GM18498 (cell line): ENCODE measurements around the gene NAALADL1.

ENCODE experiments used
- ATAC-seq: cut with Tn5 transposase; IDR thresholded peaks from one replicate; pipeline ENCODE4 v1.9.1; 2021; ENCODE audit warnings: mild to moderate bottlenecking, moderate library complexity; ENCODE audit not compliant: unreplicated experiment

The NAALADL1 gene, protein sequence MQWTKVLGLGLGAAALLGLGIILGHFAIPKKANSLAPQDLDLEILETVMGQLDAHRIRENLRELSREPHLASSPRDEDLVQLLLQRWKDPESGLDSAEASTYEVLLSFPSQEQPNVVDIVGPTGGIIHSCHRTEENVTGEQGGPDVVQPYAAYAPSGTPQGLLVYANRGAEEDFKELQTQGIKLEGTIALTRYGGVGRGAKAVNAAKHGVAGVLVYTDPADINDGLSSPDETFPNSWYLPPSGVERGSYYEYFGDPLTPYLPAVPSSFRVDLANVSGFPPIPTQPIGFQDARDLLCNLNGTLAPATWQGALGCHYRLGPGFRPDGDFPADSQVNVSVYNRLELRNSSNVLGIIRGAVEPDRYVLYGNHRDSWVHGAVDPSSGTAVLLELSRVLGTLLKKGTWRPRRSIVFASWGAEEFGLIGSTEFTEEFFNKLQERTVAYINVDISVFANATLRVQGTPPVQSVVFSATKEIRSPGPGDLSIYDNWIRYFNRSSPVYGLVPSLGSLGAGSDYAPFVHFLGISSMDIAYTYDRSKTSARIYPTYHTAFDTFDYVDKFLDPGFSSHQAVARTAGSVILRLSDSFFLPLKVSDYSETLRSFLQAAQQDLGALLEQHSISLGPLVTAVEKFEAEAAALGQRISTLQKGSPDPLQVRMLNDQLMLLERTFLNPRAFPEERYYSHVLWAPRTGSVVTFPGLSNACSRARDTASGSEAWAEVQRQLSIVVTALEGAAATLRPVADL

DNA sequence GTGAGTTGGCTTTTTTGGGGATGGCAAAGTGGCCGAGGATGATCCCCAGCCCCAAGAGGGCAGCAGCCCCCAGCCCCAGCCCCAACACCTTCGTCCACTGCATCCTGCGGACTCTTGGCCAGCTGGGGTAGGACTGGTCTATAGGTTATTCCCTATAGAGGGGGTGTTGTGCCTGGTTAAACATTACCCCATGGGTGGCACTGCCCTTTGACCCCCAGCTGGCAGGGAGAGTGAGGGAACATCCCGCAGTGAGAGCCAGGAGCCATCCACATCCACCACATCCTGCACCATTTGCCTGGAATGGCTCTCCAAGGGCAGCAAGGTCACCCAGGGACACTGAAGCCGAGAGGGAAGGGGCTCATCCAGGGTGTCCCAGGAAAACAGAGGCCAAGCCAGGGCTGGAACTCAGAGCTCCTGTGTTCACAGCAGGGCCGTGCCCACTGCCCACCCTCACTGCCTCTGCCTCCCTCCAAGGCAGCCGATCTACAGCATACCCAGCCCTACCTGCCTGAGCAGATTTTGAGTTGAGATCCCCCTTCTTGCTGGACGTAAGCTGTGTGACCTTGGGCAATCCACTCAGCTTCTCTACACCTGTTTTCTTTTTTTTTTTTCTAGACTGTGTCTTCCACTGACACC is at the start of gene NAALADL1:
TSS of gene NAALADL1 (minus strand) at position 135 of the 636 bp plus-strand sequence. CDS start at position 103, 32 bp downstream.
- ATAC-seq: no peak

DNA sequence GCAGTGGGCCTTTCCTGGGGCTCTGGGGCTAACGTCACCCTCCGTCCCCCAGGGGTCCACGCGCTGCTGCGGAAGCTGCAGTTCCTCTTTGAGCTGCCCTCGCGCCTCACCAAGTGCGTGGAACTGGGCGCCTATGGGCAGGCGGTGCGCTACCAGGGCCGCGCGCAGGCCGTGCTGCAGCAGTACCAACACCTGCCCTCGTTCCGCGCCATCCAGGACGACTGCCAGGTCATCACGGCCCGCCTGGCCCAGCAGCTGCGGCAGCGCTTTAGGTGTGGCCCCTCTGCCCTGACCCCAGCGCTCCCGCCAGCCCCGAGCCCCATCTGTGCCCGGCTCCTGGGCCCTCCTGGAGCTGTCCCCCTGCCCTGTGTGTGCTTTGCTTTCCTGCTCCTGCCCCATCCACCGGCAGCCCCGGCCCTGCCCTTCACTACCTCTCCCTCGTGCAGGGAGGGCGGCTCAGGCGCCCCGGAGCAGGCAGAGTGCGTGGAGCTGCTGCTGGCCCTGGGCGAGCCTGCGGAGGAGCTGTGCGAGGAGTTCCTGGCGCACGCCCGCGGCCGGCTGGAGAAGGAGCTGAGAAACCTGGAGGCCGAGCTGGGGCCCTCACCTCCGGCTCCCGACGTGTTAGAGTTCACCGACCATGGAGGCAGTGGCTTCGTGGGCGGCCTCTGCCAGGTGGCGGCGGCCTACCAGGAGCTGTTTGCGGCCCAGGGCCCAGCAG is 49.6 kb upstream of the NAALADL1 start:
- ATAC-seq: no peak

DNA sequence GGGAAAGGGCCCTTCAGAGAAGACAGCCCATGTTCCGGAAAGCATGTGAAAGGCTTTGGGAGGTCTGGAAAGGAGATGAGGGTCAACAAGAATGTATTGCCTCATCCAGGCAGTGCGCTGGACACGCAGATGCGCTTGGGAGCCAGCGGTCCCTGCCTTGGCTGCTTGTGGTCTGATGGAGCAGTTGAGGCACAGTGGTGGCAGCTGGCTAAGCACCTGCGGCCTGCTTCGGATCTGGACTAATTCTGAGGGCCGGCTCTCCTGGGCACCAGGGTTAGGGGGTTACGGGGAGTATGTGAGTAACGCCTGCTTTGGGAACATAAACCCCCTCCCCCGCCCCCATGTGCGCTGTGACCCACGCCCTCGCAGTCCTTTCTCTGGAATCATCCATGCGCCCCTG is 48.7 kb upstream of the NAALADL1 start:
- ATAC-seq: no peak

DNA sequence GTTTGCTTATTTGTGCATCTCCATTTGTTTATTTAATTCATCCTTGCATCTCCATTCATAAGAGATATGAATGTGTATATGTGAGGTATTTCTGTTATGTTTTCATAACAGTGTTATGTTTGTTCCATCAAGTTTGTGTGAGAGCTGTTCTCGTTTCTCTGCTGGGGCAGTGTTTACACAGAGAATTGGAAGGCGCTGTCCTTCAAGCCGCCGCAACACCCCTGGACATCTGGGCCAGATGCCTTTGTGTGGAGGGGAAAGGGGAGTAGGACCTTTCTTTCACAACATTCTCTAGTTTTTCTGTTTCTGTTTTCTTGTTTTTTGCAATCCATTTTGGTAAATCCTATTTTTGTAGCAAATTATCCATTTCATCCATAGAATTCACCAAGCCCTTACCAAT is 46.3 kb upstream of the NAALADL1 start:
- ATAC-seq: no peak

DNA sequence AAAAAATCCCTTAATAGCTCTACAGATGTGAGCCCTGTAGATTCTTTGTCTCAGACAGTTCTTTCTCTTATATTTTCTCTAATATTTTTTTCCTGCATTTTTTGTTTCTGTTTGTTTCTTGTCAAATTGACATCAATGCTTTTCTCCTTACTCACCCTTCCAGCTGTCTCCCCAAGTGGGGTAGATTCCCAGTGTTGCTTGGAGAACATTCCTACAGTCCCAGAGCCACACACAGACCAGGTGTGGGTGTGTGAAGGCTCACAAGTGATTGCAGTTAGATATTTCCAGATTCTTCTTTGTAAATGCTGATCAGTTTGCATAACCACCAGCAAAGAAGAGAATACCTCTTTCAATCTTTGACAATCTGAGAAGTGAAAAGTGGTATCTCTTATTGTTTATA is 45.1 kb upstream of the NAALADL1 start:
- ATAC-seq: no peak

DNA sequence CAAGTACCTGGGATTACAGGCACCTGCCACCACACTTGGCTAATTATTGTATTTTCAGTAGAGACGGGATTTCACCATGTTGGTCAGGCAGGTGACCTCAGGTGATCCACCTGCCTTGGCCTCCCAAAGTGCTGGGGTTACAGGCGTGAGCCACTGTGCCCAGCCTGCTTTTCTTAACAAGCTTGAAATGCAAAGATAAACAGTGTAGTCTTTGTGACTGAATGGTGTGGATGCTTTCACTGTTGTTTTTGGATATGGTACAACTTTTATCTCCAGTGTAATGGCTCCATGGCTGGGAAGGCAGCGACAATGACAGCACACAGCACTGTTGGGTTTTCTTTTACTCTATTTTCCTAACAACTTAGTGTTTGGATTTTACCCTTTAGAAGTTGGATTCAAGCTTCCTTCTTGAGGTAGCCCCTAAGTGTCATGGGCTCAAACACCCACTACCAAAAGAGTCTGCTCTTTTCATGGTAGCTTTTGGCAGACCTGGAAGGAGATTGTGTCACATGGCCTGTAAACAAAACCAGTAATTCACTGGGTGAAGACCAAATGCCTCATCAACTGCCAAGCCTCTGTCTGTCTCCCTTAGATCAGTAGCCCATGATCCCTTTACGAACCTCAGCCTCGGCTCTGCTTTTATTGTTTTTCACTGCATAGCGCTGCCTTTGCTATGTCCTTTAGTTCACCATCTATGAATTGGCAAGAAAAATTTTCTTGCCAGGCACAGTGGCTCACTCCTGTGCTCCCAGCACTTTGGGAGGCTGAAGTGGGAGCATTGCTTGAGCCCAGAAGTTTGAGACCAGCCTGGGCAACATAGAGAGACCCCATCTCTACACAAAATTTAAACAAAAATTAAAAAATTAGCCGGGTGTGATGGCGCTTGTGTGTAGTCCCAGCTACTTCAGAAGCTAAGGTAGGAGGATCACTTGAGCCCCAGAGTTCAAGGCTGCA is 44.1 kb upstream of the NAALADL1 start:
- ATAC-seq: no peak

DNA sequence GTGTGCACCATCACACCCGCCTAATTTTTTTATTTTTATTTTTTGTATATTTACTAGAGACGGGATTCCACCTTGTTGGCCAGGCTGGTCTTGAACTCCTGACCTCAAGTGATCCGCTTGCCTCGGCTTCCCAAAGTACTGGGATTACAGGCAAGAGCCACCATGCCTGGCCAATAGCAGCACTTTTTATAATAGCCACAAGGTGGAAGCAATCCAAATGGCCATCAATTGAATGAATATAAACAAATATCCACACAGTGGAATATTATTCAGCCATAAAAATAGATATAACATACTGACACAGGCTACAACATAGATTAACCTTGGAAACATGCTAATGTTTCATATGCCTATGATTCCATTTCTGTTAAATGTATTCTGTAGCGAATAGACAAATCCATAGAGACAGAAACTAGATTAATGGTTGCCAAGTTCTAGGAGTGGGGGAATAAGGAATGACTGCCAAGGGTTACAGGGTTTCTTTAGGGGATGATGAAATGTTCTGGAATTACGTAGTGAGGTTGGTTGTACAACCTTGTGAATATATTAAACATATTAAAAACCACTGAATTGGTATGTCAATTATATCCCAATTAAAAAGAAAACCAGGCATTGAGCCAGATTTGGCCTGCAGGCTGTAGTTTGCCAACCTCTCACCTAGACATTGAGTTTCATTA is 42.5 kb upstream of the NAALADL1 start:
- ATAC-seq: no peak

DNA sequence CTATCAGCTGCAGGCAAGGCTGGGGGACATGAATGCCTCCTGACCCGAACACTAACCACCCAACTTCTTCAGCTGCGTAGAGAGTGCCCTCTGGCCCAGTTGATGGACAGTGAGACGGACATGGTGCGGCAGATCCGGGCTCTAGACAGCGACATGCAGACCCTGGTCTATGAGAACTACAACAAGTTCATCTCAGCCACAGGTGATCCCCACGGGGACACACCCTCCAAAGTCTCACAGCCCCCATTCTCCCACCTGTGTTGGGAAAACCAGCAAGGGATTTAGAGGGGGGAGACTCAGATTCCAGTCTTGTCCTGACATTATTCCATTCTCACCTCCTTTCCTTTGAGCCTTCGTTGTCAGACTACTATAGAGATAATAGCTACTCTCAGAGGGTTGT is 38.6 kb upstream of the NAALADL1 start:
- no peak for ATAC-seq

DNA sequence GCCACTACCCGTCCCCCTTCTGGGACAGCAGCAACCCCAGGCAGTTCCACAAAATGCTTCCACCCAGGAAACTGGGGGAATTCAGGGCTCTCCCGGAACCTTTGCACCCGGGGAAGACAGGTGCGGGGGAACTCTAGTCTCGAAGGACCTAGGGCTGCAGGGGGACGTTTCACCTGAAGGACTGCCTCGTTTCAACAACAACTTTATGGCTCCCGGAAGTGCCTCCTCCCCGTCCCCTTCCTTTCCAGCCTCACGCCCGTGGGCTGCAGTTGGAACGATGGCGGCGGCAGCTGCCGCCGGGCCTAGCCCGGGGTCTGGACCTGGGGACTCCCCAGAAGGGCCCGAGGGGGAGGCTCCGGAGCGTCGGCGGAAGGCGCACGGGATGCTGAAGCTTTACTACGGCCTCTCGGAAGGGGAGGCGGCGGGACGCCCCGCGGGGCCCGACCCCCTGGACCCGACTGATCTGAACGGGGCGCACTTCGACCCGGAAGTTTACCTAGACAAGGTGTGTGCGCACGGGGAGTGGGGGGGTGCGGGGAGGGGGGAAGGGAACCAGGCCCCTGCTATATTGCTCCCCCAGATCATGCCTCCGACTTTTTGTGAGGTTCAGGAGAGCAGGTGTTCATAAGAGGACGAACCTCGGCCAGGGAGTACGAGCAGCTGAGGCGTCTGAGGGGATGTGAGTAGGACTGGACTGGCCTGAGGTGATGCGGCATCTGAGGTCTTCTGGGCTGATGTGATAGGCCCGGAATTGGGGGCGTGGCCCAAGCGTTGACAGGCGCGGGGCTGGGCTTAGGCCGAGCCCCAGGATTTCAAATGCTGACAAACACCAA is 37.8 kb upstream of the NAALADL1 start, which contains the start of gene VPS51:
TSS of gene VPS51 (plus strand) at position 241 of the 833 bp plus-strand sequence. CDS start at position 278, 37 bp downstream.
- peak; percentile 86 for ATAC-seq

DNA sequence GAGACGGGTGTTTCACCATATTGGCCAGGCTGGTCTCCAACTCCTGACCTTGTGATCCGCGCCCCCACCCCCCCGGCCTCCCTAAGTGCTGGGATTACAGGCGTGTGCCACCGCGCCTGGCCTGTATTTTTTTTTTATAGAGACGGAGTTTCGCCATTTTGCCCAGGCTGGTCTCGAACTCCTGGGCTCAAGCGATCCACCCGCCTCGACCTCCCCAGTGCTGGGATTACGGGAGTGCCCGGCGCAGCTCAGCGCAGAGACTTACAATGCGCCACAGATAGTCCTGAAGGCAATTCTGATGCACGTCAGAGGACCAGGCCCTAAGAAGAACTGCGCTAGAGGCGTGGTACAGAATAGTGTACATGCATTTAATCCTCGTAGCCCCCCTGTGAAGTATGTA is 37.1 kb upstream of the NAALADL1 start:
- no peak for ATAC-seq

DNA sequence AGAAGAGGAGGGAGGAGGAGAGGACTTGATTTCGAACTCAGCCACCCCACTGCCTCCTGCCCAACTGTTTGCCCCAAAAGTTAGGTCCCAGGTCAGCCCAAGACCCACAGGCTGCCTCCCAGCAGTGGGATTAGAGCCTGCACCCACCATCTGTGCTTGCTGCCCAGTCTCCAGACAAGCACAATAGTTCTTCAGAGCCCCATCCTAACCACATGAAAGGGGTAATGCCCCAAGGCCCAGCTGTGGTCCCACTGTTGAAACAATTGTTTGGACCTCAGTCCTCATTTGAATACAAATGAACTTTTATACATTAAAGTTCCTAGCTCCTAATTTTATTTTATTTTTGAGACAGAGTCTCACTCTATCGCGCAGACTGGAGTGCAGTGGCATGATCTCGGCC is 32.3 kb upstream of the NAALADL1 start:
- no peak for ATAC-seq

DNA sequence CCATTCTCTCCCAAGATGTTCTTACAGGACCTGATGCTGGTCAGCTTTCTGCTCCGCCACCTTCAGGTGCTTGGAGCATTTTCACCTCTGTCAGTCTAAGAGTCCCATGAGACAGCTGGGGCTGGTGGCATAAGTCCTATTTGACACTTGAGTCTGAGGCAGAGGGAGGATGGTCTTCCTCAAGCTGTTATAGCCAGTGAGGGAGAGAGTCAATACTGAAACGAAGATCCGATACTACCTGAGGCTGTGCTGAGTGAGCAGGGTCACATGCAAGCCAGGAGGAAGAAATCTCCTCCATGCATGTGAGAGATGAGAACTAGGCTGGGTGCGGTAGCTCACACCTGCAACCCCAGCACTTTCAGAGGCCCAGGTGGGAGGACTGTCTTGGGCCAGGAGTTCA is 31.3 kb upstream of the NAALADL1 start:
- no peak for ATAC-seq

DNA sequence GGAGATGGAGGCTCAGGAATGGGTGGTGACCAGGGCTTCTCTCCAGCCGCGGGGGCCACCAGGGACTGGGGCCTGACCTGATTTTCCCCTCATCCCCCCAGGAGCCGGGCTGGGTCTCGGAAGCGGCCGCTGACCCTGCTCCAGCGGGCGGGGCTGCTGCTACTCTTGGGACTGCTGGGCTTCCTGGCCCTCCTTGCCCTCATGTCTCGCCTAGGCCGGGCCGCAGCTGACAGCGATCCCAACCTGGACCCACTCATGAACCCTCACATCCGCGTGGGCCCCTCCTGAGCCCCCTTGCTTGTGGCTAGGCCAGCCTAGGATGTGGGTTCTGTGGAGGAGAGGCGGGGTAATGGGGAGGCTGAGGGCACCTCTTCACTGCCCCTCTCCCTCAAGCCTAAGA is 29.5 kb upstream of the NAALADL1 start:
- ATAC-seq: no peak

DNA sequence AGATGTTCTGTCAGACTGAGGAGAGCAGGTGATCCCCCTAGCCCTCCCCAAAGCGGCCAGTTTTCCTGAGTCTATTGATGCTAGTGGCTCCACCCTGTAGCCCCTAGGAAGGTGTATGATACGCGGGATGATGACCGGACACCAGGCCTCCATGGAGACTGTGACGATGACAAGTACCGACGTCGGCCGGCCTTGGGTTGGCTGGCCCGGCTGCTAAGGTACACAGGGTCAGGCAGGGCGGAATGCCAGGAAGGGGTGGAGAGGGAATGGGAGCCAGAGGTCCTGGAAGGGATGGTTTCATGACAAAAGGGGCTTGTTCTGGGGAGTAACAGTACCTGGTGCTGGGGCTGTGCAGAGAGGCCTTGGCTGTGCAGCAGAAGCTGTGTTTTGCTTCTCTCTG is 28.9 kb upstream of the NAALADL1 start:
- no peak for ATAC-seq

DNA sequence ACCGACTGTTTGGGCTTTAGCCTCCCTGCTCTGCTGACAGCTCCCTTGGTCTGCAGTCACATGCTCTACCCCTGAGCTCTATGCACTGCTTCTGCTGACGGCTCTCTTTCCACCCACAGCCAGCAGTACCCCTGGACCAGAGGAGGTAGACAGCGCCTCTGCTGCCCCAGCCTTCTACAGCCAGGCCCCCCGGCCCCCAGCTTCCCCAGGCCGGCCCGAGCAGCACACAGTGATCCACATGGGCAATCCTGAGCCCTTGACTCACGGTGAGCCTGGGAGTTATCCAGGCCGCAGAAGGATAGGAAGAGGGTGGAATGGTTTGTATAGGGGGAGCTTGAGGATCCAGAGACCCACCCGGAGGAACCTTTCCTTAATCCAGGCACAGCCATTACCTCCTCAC is 28.5 kb upstream of the NAALADL1 start:
- no peak for ATAC-seq

DNA sequence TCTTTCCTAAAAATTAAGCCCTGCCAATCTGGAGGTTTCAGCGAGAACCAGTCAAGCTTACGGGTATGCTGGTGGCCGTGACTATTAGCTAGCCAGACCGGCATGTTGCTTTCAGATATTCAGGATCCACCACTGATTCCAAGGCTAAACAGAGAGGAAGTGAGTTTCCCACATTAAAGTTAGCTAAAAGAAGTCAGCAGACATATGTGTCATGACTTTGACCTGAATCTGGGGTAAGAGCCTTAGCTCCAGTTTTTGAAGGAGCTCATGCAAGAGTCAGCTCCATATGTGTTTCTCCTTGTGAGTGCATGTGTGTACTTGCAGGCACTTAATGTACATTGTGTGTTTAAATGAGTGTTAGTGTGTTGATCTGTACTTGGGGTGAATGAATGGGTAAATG is 27.1 kb upstream of the NAALADL1 start:
- no peak for ATAC-seq

DNA sequence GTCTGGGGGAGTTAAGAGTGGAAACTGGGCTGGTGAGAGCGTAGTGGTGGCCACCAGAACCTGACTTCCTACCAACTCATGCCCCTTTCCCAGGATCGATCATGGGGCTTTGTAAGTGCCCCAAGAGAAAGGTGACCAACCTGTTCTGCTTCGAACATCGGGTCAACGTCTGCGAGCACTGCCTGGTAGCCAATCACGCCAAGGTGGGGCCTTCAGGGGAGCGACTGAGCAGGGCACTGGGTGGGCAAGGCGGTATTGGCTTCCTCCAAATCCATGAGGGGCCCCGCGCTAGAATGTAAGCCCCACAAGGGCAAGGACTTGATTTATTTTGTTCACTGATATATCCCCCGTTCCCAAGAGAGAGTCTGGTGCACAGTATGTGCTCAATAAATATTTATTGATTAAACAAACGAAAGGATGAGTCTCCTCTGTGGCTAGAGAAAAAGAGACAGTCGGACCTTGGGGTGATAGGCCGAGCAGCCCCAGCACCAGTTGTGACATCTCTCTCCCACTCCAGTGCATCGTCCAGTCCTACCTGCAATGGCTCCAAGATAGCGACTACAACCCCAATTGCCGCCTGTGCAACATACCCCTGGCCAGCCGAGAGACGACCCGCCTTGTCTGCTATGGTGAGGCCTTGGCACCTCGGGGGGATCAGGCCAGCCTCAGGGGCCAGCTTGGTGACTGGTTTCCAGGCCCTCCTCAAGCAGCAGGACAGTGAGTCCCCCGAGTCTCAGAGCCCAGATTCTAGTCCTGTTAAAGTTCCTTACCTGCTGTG is 26.4 kb upstream of the NAALADL1 start:
- ATAC-seq: no peak
